Coronary artery (tissue), 2 donors: ENCODE results near the gene PRSS2.
"Not testable (repeated sequence)": the region's sequence is repeated elsewhere in the genome, so short reads cannot be mapped to it uniquely, and the experiment has no call there.

ENCODE experiments used
- DNase-seq: peaks from one replicate; pipeline ENCODE4 v3.0.0-alpha.2; 2017; ENCODE audit warnings: low spot score
- H3K27ac ChIP-seq, 2 donors: fragments of 200-600 bp; sonication (generic); one replicate each; pipeline ENCODE4 v1.5.1; 2016 to 2019
- H3K4me3 ChIP-seq: fragments of 200-600 bp; sonication (generic); 2 replicates; pipeline ENCODE4 v1.5.1; 2016; ENCODE audit warnings: mild to moderate bottlenecking, moderate library complexity
- TF ChIP-seq, protein P1 (sequence below): fragments of 200-600 bp; sonication (generic); IDR thresholded peaks from one replicate; pipeline ENCODE4 v1.5.1; 2019; ENCODE audit warnings: antibody characterized with exemption

Gene PRSS2

DNA sequence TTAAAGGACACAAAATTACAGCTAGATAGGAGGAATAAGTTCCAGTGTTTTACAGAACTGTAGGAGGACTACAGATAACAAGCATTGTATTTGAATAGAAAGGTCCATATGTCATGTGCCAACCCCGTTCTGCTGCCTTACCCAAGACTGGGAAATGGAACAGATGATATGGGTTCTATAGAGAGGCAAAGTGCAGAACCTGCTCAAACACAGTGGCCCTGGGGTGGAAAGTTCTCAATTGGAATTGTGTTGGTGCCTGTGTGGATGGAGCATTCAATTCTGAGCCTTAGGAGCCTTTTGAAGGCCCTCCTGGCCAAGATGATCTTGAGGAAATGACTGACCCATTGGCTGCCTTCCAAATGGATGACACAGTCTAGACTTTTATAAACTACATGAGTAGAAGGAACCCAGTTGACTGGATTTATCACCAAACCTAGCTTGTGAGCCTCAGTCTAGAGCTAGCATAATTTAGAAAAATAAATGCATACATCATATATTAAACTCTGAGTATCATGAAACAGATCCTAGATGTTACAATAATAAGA, 25.6 kb upstream of the PRSS2 start:
- no peak overlapping the region for H3K27ac ChIP-seq
- TF ChIP-seq, protein P1, sequence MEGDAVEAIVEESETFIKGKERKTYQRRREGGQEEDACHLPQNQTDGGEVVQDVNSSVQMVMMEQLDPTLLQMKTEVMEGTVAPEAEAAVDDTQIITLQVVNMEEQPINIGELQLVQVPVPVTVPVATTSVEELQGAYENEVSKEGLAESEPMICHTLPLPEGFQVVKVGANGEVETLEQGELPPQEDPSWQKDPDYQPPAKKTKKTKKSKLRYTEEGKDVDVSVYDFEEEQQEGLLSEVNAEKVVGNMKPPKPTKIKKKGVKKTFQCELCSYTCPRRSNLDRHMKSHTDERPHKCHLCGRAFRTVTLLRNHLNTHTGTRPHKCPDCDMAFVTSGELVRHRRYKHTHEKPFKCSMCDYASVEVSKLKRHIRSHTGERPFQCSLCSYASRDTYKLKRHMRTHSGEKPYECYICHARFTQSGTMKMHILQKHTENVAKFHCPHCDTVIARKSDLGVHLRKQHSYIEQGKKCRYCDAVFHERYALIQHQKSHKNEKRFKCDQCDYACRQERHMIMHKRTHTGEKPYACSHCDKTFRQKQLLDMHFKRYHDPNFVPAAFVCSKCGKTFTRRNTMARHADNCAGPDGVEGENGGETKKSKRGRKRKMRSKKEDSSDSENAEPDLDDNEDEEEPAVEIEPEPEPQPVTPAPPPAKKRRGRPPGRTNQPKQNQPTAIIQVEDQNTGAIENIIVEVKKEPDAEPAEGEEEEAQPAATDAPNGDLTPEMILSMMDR = no peak
- no peak for DNase-seq

DNA sequence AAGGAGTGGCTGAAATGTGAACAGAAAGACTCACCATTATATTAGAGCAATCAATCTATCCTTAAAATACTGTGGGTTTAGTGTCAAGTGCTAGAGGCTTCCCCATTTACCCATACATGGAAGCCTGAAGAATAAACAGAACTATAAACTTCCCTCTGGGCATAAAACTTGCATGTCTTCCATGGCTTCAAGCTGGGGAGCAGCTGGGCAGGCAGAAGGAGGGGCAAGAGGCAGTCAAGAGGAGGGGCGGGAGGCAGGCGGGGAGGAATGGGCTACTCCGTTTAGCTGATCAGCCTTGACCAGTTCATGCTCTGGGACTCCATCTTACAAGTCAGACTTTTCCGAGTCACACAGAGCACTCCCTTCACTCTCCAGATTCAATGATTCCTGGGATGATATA, 25.0 kb upstream of the PRSS2 start:
- DNase-seq = no peak
- TF ChIP-seq, protein P1 = no peak
- H3K4me3 ChIP-seq = no peak overlapping the region
- no peak overlapping the region for H3K27ac ChIP-seq

More for the DNA sequence above, 25.6 kb upstream of the PRSS2 start:
- H3K4me3 ChIP-seq = no peak overlapping the region

DNA sequence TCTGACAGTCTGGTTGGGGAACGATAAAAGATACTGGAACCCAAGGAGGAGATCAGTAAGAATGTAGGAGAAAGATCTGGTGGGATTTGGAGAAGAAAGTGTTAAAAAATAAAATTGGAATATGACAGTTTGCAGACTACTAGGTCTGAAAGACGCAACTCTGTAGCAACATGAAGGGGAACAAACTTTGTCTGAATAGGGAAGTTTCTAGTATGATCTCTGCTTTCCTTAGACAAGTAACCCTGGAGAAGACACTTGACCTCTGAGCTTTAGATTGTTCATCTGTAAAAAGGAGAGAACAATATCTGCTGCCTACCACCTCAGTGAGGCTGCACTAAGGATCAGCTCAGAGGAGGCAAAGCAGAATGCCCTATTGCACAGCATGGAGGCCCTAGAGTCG, 24.5 kb upstream of the PRSS2 start:
- no peak for DNase-seq
- Histone ChIP-seq H3K4me3 (no peak overlapping the region), H3K27ac (no peak overlapping the region)
- TF ChIP-seq, protein P1 = no peak

DNA sequence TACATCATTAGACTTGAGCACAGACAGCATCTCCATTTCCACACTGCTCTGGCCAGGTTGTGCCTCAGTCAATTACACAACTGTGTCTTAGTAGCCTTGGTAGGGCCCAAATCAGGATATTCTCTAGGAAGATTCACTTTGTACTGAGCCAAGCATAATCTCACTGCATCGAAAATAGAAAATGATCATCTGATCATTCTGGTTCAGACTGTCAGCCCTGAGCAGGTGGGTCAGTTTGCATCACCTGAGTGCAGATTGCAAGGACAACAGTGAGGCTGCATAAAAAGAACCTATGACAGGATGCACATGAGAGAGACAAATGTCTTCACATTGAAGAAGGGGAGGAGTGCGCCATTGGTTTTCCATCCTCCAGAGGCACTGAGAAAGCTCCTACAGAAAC, 22.4 kb upstream of the PRSS2 start:
- not testable (repeated sequence) for H3K27ac ChIP-seq, H3K4me3 ChIP-seq, DNase-seq

DNA sequence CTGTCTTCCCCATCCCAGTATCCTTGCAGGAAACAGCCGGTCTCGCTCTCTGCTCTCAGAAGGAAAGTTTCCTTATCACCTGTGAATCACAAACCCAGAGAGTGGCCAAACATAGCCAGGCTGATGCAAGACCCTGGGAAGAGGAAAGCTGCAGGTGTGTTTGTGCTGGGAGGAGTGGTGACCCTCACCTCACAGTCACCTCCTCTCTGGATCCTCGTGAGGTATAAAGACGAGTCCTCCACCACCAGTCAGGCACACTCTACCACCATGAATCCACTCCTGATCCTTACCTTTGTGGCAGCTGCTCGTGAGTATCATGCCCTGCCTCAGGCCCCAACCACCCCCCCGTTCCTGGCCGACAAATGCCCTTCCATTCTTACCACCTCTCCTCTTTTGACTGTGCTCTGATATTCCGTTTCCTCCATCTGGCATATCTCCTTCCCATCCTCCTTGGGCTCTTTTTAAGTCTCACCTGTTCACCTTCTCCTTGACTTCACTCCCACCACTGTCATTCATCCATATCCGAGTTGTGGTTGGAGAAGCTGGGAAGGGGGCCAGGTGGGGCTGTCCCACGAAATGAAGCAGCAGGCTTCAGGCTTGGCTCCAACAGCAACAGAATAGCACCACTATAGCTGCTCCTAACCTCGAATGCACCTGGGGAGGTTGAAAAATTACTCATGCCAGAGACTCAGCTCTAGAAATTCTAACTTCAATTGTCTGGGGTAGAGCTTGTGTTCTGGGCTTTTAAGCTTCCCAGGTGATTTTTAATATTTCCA, 21.4 kb upstream of the PRSS2 start, which contains the start of gene PRSS1:
Gene PRSS1 (plus strand): TSS at position 255 of the 776 bp plus-strand sequence. CDS start 13 bp downstream, at position 268.
- H3K27ac ChIP-seq = no peak within 1 kb of the TSS
- DNase-seq = no peak
- H3K4me3 ChIP-seq = no peak within 1 kb of the TSS
- TF ChIP-seq, protein P1 = no peak

DNA sequence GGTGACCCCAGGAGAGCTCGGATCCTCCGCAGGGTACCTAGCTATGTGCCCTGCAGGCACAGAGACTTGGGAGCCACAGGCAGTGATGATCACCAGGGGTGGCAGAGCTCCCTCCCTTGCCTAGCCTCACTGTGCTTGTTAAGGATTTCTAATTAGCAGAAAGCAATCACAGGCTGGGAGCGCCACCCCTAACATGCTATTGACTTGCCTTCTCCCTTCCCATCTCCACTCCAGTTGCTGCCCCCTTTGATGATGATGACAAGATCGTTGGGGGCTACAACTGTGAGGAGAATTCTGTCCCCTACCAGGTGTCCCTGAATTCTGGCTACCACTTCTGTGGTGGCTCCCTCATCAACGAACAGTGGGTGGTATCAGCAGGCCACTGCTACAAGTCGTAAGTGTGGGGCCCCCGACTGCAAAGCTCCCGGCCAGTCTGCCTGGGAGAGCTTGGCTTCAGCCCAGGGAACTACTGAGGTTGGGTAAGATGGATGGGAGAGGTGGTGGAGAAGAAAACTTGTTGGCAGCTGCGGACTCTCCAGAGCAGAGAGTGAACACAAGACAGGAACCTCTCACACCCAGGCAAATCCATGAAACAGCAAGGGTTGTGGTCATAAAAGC, 20.3 kb upstream of the PRSS2 start:
- TF ChIP-seq, protein P1 = no peak
- Histone ChIP-seq H3K27ac (no peak overlapping the region), H3K4me3 (no peak overlapping the region)
- DNase-seq = no peak

DNA sequence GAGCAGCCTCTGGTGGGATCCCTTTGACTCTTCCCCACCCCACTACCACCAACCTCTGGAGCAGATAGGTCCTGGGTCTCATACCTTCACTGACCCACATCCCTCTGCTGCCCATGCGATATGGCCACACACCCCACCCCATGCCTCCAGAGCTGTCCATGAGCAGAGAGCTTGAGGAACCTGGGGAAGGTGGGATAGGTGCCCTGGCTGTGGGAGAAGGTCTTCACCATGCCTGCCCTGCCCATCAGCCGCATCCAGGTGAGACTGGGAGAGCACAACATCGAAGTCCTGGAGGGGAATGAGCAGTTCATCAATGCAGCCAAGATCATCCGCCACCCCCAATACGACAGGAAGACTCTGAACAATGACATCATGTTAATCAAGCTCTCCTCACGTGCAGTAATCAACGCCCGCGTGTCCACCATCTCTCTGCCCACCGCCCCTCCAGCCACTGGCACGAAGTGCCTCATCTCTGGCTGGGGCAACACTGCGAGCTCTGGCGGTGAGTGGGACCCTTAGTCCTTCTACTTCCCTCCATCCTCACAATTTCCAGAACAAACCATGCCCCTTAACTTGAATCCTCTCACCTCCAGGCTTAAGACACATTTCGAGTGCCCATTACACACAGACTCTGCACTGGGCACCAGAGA, 19.1 kb upstream of the PRSS2 start:
- H3K4me3 ChIP-seq = not testable (repeated sequence)

More for the DNA sequence above, 19.1 kb upstream of the PRSS2 start:
- not testable (repeated sequence) for H3K27ac ChIP-seq, DNase-seq
